Neural cell (in vitro differentiated cells): Measurements from ENCODE around the gene FAM131B. TPM values are rescaled to one million over a fixed set of nuclear protein-coding genes. Genes with fewer than 3 reads are reported as not detected.

Source experiments
- H2AFZ ChIP-seq: fragments of 200-600, 300-800 bp; sonication (generic), shearing (Covaris generic); 2 replicates; pipeline ENCODE4 v1.6.0; 2014; ENCODE audit warnings: low read depth, mild to moderate bottlenecking, antibody characterized with exemption, low read length, moderate library complexity
- H3F3A ChIP-seq: fragments of 200-600 bp; shearing (Covaris generic); 2 replicates; pipeline ENCODE4 v1.6.1; 2016; ENCODE audit warnings: mild to moderate bottlenecking, moderate library complexity, mixed read lengths, antibody characterized with exemption, low read length; ENCODE audit not compliant: insufficient read depth, poor library complexity, severe bottlenecking
- H3K27ac ChIP-seq: fragments of 200-600, 300-800 bp; sonication (generic), shearing (Covaris generic); 2 replicates; pipeline ENCODE4 v1.5.1; 2014; ENCODE audit warnings: mild to moderate bottlenecking, low read length, moderate library complexity
- H3K27me3 ChIP-seq: fragments of 300-800, 200-600 bp; sonication (generic), shearing (Covaris generic); 2 replicates; pipeline ENCODE4 v1.6.0; 2014; ENCODE audit warnings: mild to moderate bottlenecking, low read depth, low read length, moderate library complexity; ENCODE audit not compliant: insufficient read depth
- H3K36me3 ChIP-seq: fragments of 300-800, 200-600 bp; sonication (generic), shearing (Covaris generic); 2 replicates; pipeline ENCODE4 v1.5.1; 2014; ENCODE audit warnings: mild to moderate bottlenecking, antibody characterized with exemption, low read length, moderate library complexity; ENCODE audit not compliant: insufficient read depth
- H3K4me2 ChIP-seq: fragments of 300-800, 200-600 bp; sonication (generic), shearing (Covaris generic); 2 replicates; pipeline ENCODE4 v1.6.0; 2014; ENCODE audit warnings: mild to moderate bottlenecking, low read length
- H3K4me3 ChIP-seq: fragments of 300-800, 200-600 bp; sonication (generic), shearing (Covaris generic); 2 replicates; pipeline ENCODE4 v1.5.1; 2014; ENCODE audit warnings: mild to moderate bottlenecking, low read length, moderate library complexity
- H3K79me2 ChIP-seq: fragments of 200-600 bp; shearing (Covaris generic); replicated peaks from 2 replicates; pipeline ENCODE4 v1.6.0; 2014; ENCODE audit warnings: mild to moderate bottlenecking, low read length, moderate library complexity; ENCODE audit not compliant: insufficient read depth
- H3K9ac ChIP-seq: fragments of 300-800, 200-600 bp; sonication (generic), shearing (Covaris generic); 2 replicates; pipeline ENCODE4 v1.6.1; 2016; ENCODE audit warnings: mild to moderate bottlenecking, low read length, mixed read lengths
- H3K9me2 ChIP-seq: fragments of 200-600 bp; shearing (Covaris generic); 2 replicates; pipeline ENCODE4 v1.6.1; 2016; ENCODE audit warnings: mild to moderate bottlenecking, low read length, mixed read lengths; ENCODE audit not compliant: insufficient read depth
- H3K9me3 ChIP-seq: fragments of 200-600, 300-800 bp; sonication (generic), shearing (Covaris generic); 2 replicates; pipeline ENCODE4 v1.6.1; 2016; ENCODE audit warnings: mild to moderate bottlenecking, mixed run types, low read length, moderate library complexity, mixed read lengths
- H4K20me1 ChIP-seq: fragments of 200-600 bp; shearing (Covaris generic); 2 replicates; pipeline ENCODE4 v1.6.1; 2016; ENCODE audit warnings: mild to moderate bottlenecking, mixed run types; ENCODE audit not compliant: insufficient read depth
- CTCF ChIP-seq: fragments of 450-650 bp; IDR thresholded peaks from 2 replicates; pipeline ENCODE4 v1.5.1; 2014; ENCODE audit warnings: antibody characterized with exemption, mild to moderate bottlenecking, moderate library complexity; ENCODE audit not compliant: poor library complexity, severe bottlenecking
- EP300 ChIP-seq: fragments of 450-650 bp; conservative IDR thresholded peaks from 2 replicates; pipeline ENCODE4 v1.6.1; 2014; ENCODE audit warnings: antibody characterized with exemption, mild to moderate bottlenecking, moderate library complexity; ENCODE audit not compliant: poor library complexity, severe bottlenecking
- EZH2 ChIP-seq: fragments of 200-600, 300-800 bp; shearing (Covaris generic), sonication (generic); IDR thresholded peaks from 2 replicates; pipeline ENCODE4 v1.6.1; 2014; ENCODE audit warnings: antibody characterized with exemption, low read length, borderline replicate concordance, mild to moderate bottlenecking; ENCODE audit not compliant: insufficient read depth, poor library complexity, severe bottlenecking
- MXI1 ChIP-seq: fragments of 450-650 bp; conservative IDR thresholded peaks from 2 replicates; pipeline ENCODE4 v1.6.1; 2014; ENCODE audit warnings: antibody characterized with exemption, mild to moderate bottlenecking; ENCODE audit not compliant: poor library complexity, severe bottlenecking
- POLR2AphosphoS5 ChIP-seq: IDR thresholded peaks from 2 replicates; pipeline ENCODE4 v1.6.1; 2012
- RAD21 ChIP-seq: fragments of 450-650 bp; conservative IDR thresholded peaks from 2 replicates; pipeline ENCODE4 v1.6.1; 2014; ENCODE audit warnings: antibody characterized with exemption, mild to moderate bottlenecking, moderate library complexity
- REST ChIP-seq: IDR thresholded peaks from 2 replicates; pipeline ENCODE4 v1.6.1; 2012; ENCODE audit warnings: borderline replicate concordance
- SMC3 ChIP-seq: fragments of 450-650 bp; conservative IDR thresholded peaks from 2 replicates; pipeline ENCODE4 v1.6.1; 2014; ENCODE audit warnings: antibody characterized with exemption, mild to moderate bottlenecking, moderate library complexity; ENCODE audit not compliant: poor library complexity
- TAF1 ChIP-seq: IDR thresholded peaks from 2 replicates; pipeline ENCODE4 v1.6.1; 2012; ENCODE audit warnings: low read depth
- polyA plus RNA-seq: library from polyadenylated mRNA; depleted of rRNA; stranded (reverse); fragments of >200 nt; gene quantifications from 2 replicates; pipeline ENCODE4 v1.2.3, GENCODE V29; 2014

Gene FAM131B
- polyA plus RNA-seq, 1 donor from 2014 or later: 45.9 TPM

GRCh38 chr7:143325240-143325639 lies 37.3 kb downstream of the FAM131B start:
- Histone ChIP-seq H3K79me2 (no peaks in the 10 kb centered on the region), H3K27me3 (no peaks in the 10 kb centered on the region), H3K4me2 (no peak overlapping the region), H3K4me3 (no peak overlapping the region), H4K20me1 (no peaks in the 10 kb centered on the region), H3K9me3 (no peaks in the 10 kb centered on the region), H3F3A (no peaks in the 10 kb centered on the region), H3K36me3 (no peaks in the 10 kb centered on the region), H2AFZ (no peak overlapping the region), H3K9me2 (no peaks in the 10 kb centered on the region), H3K27ac (no peak overlapping the region), H3K9ac (no peak overlapping the region)
- TF ChIP-seq REST (no peak), TAF1 (no peak), POLR2AphosphoS5 (no peak), EP300 (no peak), RAD21 (no peak), CTCF (no peak), SMC3 (no peak), MXI1 (no peak), EZH2 (no peak)

- no peaks in the 10 kb centered on the region for H3K9me3 ChIP-seq
- TF ChIP-seq CTCF: no peak
- TF ChIP-seq TAF1: no peak
- no peak for TF ChIP-seq SMC3
- TF ChIP-seq REST: no peak
- TF ChIP-seq RAD21: no peak
- TF ChIP-seq EP300: no peak
- H3K27me3 ChIP-seq: no peaks in the 10 kb centered on the region
- no peak overlapping the region for H3K27ac ChIP-seq
- H4K20me1 ChIP-seq: no peaks in the 10 kb centered on the region
- H3F3A ChIP-seq: no peaks in the 10 kb centered on the region
- H3K79me2 ChIP-seq: no peaks in the 10 kb centered on the region
- no peaks in the 10 kb centered on the region for H3K36me3 ChIP-seq
- H3K4me3 ChIP-seq: no peak overlapping the region
- no peak overlapping the region for H3K4me2 ChIP-seq
- no peak overlapping the region for H3K9ac ChIP-seq
- no peak overlapping the region for H2AFZ ChIP-seq
- H3K9me2 ChIP-seq: no peaks in the 10 kb centered on the region
These were observed 38.9 kb downstream of the FAM131B start for GRCh38 chr7:143323653-143324052.
